Natural killer cell (primary cell): ENCODE results near the gene RBP5. TPM values are rescaled to one million over a fixed set of nuclear protein-coding genes. Genes with fewer than 3 reads are reported as not detected.
A peak's percentile ranks its signal among the peaks of the same experiment; 100 is the strongest.

Source experiments
- ATAC-seq, 3 donors: fragments of 150-1000 bp in 2 of 3; fragments of 200-7000 bp in 1 of 3; cut with Tn5 transposase; 1 replicate in 1 of 3; 2 replicates in 2 of 3; pipeline ENCODE4 v1.10.0; 2021; ENCODE audit warnings: mild to moderate bottlenecking in 2 of 3, moderate library complexity in 2 of 3
- DNase-seq, 2 donors: peaks; one replicate each; pipeline versions ENCODE4 v3.0.0 to v3.0.0-alpha.2; 2013 to 2021; ENCODE audit warnings: mixed read lengths in 1 of 2
- H3K27ac ChIP-seq: one replicate; pipeline ENCODE4 v1.5.1; 2013; ENCODE audit warnings: mild to moderate bottlenecking, low read length
- H3K27me3 ChIP-seq: one replicate; pipeline ENCODE4 v1.6.1; 2013; ENCODE audit warnings: low read length; ENCODE audit not compliant: control insufficient read depth, insufficient read depth
- H3K36me3 ChIP-seq: one replicate; pipeline ENCODE4 v1.6.1; 2013; ENCODE audit warnings: low read length; ENCODE audit not compliant: control insufficient read depth, insufficient read depth
- H3K4me1 ChIP-seq: one replicate; pipeline ENCODE4 v1.6.1; 2013; ENCODE audit warnings: low read length; ENCODE audit not compliant: control insufficient read depth, insufficient read depth
- H3K4me3 ChIP-seq: one replicate; pipeline ENCODE4 v1.5.1; 2013; ENCODE audit warnings: low read length
- H3K9me3 ChIP-seq: one replicate; pipeline ENCODE4 v1.6.1; 2013; ENCODE audit warnings: low read length; ENCODE audit not compliant: control insufficient read depth, insufficient read depth
- H3K27ac Mint-ChIP-seq, 2 donors: one replicate each; pipeline ENCODE4 v1.8.0; 2022; ENCODE audit warnings: mild to moderate bottlenecking in 2 of 2, mixed read lengths in 2 of 2, moderate library complexity in 1 of 2
- H3K27me3 Mint-ChIP-seq, 2 donors: one replicate each; pipeline ENCODE4 v1.8.0; 2022; ENCODE audit warnings: low read depth in 2 of 2, mixed read lengths in 2 of 2
- H3K36me3 Mint-ChIP-seq: one replicate; pipeline ENCODE4 v1.8.0; 2022; ENCODE audit warnings: mixed read lengths
- H3K4me1 Mint-ChIP-seq, 2 donors: one replicate each; pipeline ENCODE4 v1.8.0; 2022; ENCODE audit warnings: mixed read lengths in 2 of 2
- H3K4me3 Mint-ChIP-seq: one replicate; pipeline ENCODE4 v1.8.0; 2022; ENCODE audit warnings: mild to moderate bottlenecking, moderate library complexity, mixed read lengths
- H3K9me3 Mint-ChIP-seq, 2 donors: one replicate each; pipeline ENCODE4 v1.8.0; 2022; ENCODE audit warnings: mixed read lengths in 2 of 2
- WGBS: methylation state at CpG from one replicate; pipeline ENCODE4 v1.1.7; 2013; ENCODE audit warnings: missing lambda C conversion rate; ENCODE audit not compliant: insufficient coverage; 5-methylcytosine and 5-hydroxymethylcytosine counted together
- intact Hi-C: fragments of 100-400 bp; cut with micrococcal nuclease; formaldehyde crosslinking; loops from one replicate; pipeline ENCODE4 v1.14.2; 2022
- total RNA-seq, 4 donors: library from RNA; stranded (reverse); fragments of 120-200 nt in 1 of 4; gene quantifications; one replicate each; pipeline versions ENCODE4 v1.2.3 to v1.2.4, GENCODE V29; 2013 to 2022
- TF ChIP-seq, protein P1 (sequence below): fragments of 200-600 bp; IDR thresholded peaks from one replicate; pipeline ENCODE4 v1.8.0; 2022; ENCODE audit warnings: antibody characterized with exemption

Gene RBP5
- total RNA-seq, 3 donors from 2014 or later (not counting 1 experiment from before 2014, with no cell fraction given): not detected

- Mint-ChIP-seq H3K4me1 (peaks cover 0 to 22% of the 10 kb centered on the region in 2 donors), H3K9me3 (no peaks in the 10 kb centered on the region), H3K36me3 (no peaks in the 10 kb centered on the region), H3K4me3 (no peak overlapping the region), H3K27ac (peak overlapping the region in 1 of 2 donors; percentile 79), H3K27me3 (no peaks in the 10 kb centered on the region)
- Histone ChIP-seq H3K4me1 (peaks cover 12% of the 10 kb centered on the region), H3K9me3 (no peaks in the 10 kb centered on the region), H3K27ac (no peak overlapping the region), H3K4me3 (no peak overlapping the region), H3K36me3 (no peaks in the 10 kb centered on the region), H3K27me3 (no peaks in the 10 kb centered on the region)
- intact Hi-C loops: loop anchor here (5.0 kb wide), 1 partner anchor 73 kb away; the partner anchor contains the start of gene LPCAT3
- TF ChIP-seq, protein P1, sequence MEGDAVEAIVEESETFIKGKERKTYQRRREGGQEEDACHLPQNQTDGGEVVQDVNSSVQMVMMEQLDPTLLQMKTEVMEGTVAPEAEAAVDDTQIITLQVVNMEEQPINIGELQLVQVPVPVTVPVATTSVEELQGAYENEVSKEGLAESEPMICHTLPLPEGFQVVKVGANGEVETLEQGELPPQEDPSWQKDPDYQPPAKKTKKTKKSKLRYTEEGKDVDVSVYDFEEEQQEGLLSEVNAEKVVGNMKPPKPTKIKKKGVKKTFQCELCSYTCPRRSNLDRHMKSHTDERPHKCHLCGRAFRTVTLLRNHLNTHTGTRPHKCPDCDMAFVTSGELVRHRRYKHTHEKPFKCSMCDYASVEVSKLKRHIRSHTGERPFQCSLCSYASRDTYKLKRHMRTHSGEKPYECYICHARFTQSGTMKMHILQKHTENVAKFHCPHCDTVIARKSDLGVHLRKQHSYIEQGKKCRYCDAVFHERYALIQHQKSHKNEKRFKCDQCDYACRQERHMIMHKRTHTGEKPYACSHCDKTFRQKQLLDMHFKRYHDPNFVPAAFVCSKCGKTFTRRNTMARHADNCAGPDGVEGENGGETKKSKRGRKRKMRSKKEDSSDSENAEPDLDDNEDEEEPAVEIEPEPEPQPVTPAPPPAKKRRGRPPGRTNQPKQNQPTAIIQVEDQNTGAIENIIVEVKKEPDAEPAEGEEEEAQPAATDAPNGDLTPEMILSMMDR: no peak
- WGBS: 89% methylated on average over 16 of the region's 16 CpGs
- ATAC-seq (no peak), DNase-seq (no peak)
Observed at GRCh38 chr12:7090222-7090998, 38.3 kb downstream of the RBP5 start.

DNA sequence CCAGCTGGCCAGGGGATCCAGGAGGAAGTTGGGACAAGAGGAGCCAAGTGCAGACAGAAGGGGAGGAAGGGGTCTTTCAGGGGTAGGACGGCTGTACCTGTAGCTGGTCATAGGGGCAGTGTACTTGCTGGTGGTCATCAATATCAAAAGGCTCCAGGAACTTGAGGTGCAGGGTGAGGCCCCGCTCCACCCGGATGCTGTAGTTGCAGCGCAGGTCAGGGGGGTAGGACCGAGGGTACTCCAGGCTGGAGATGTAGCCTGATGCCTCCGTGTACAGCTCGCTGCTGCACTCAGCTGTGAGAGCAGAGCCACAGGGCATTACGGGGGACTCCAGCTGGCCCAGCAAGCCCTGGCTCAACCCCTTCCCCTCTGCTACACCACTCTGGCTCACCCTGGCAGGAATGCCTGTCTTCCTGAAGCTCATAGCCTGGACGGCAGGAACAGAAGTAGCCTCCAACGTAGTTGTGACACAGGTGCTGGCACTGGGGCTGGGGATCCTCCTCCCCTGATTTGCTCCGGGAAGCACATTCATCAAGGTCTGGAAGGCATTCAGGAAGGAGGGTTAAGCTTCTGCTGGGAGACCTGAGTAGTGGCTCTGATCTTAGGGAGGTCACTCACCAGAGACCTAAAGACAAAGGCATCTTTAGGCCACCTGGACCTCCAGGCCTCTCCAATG lies 39.4 kb downstream of the RBP5 start:
- no peak overlapping the region for H3K4me3 ChIP-seq
- no peaks in the 10 kb centered on the region for H3K9me3 Mint-ChIP-seq
- H3K4me1 Mint-ChIP-seq: peaks cover 0 to 22% of the 10 kb centered on the region in 2 donors
- WGBS: 94% methylated on average over 11 of the region's 11 CpGs
- peaks cover 12% of the 10 kb centered on the region for H3K4me1 ChIP-seq
- TF ChIP-seq, protein P1: no peak
- no peaks in the 10 kb centered on the region for H3K27me3 ChIP-seq
- ATAC-seq (no peak), DNase-seq (no peak)
- intact Hi-C loops: no loop called here
- no peak overlapping the region for H3K27ac Mint-ChIP-seq
- H3K9me3 ChIP-seq: no peaks in the 10 kb centered on the region
- H3K36me3 ChIP-seq: no peaks in the 10 kb centered on the region
- H3K36me3 Mint-ChIP-seq: no peaks in the 10 kb centered on the region
- no peak overlapping the region for H3K4me3 Mint-ChIP-seq
- no peak overlapping the region for H3K27ac ChIP-seq
- H3K27me3 Mint-ChIP-seq: no peaks in the 10 kb centered on the region

DNA sequence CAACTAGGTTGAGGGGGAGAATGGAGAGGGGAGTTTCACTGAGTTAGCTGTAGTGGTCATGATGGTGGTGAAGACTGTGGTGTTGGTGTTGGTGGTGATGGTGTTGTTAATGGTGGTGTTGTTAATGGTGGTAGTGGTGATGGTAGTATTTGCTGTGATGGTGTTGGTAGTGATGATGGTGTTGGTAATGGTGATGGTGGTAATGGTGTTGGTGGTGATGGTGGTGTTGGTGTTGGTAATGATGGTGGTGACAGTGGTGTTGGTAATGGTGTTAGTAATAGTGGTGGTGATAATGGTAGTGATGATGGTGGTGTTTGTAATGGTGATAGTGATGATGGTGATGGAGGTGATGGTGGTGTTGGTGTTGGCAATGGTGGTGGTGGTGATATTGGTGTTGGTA lies 45.6 kb downstream of the RBP5 start:
- intact Hi-C loops: no loop called here
- no peaks in the 10 kb centered on the region for H3K36me3 Mint-ChIP-seq

More for the DNA sequence above, 45.6 kb downstream of the RBP5 start:
- H3K9me3 Mint-ChIP-seq: peaks cover 5 to 6% of the 10 kb centered on the region in 2 donors
- peak overlapping the region; percentile 7 for H3K4me3 Mint-ChIP-seq
- Histone ChIP-seq H3K27ac (no peak overlapping the region), H3K4me1 (no peaks in the 10 kb centered on the region), H3K9me3 (no peaks in the 10 kb centered on the region), H3K36me3 (no peaks in the 10 kb centered on the region), H3K4me3 (no peak overlapping the region), H3K27me3 (no peaks in the 10 kb centered on the region)
- DNase-seq (no peak), ATAC-seq (peak; percentile 27 to 56 (median 52))
- peak overlapping the region; percentile 32 to 80 for H3K27ac Mint-ChIP-seq
- peaks cover 0 to 8% of the 10 kb centered on the region in 2 donors for H3K4me1 Mint-ChIP-seq
- TF ChIP-seq, protein P1: no peak
- no peaks in the 10 kb centered on the region for H3K27me3 Mint-ChIP-seq
